Right forelimb (tissue), 1 donor: ENCODE results near the gene CATSPER1.
A peak's percentile ranks its signal among the peaks of the same experiment; 100 is the strongest.
"Not testable (repeated sequence)": the region's sequence is repeated elsewhere in the genome, so short reads cannot be mapped to it uniquely, and the experiment has no call there.

Experiments
- DNase-seq: peaks from one replicate; pipeline ENCODE4 v3.0.0-alpha.2; 2018

The CATSPER1 gene

DNA sequence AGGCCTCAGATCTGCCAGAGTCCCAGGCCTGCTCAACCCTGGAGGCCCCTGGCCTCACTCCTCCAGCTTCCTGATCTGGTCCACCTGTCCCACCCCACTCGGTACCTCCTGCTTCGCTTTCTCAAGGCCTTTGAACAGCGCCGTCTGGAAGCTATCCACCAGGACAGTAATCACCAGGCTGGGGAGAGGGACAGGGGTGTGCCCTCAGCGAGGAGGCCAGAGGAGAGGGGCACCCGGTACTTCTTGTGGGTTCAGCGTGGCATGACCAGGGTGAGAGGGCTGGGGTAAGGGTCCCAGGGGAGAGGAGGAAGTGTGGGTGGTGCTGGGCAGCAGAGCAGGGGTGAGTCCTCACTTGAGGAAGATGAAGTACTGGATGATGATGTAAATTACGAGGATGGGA, 6.1 kb downstream of the CATSPER1 start:
- no peak for DNase-seq

- DNase-seq, result no peak
Measured at GRCh38 chr11:66017321-66017720, 9.0 kb downstream of the CATSPER1 start.

- DNase-seq, result no peak
Measured at GRCh38 chr11:66016793-66017177, 9.5 kb downstream of the CATSPER1 start.

- DNase-seq, result no peak
Measured at GRCh38 chr11:66015936-66016792, 10.1 kb downstream of the CATSPER1 start.

GRCh38 chr11:66015454-66015881, 10.8 kb downstream of the CATSPER1 start:
- no peak for DNase-seq

GRCh38 chr11:66014804-66015453, 11.3 kb downstream of the CATSPER1 start:
- DNase-seq, result no peak

DNA sequence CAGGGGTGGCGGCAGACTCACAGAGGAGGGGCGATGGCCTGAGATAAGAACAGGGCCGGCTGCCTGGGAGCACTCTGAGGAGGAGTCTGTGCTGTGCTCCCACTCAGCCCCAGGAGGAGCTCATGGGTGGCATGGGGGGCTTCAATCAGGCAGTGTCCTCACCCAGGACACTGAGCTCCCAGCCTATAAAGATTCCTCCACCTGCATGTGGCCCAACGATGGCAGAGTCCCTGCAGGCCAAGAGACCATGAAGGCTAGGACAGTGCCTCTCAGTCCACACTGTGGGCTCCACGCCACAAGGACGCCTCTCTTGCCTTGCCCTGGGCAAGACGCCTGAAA, 12.5 kb downstream of the CATSPER1 start:
- no peak for DNase-seq

GRCh38 chr11:66012946-66013761, 13.1 kb downstream of the CATSPER1 start:
- DNase-seq, result no peak

DNA sequence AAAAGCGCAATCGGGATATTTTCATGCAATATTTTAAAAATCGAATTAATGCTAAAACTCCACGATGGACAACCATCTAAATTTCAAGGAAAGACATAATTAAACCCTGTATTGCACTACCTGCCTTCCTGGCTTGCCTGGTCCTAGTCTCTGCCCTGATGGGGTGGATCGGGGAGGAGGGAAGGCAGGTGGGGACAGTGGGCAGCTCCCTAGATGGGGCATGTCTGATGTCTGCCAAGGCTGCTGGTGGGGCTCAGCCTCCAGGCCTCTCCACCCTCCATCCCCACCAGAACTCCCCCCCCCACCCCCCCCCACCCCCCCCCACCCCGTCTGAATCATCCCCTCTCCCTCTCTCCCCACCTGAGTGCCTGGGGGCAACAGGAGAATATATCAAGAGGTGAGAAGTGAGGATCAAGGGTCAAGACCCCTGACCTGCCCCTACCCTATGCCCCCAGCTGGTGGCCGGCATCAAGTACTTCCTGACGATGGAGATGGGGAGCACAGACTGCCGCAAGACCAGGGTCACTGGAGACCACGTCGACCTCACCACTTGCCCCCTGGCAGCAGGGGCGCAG, 13.8 kb downstream of the CATSPER1 start:
- DNase-seq, result no peak

GRCh38 chr11:66011785-66012303, 14.4 kb downstream of the CATSPER1 start, which contains the start of gene CST6:
TSS of gene CST6 (plus strand) at chr11:66012008. CDS start at chr11:66012045, 37 bp downstream.
- no peak for DNase-seq

DNA sequence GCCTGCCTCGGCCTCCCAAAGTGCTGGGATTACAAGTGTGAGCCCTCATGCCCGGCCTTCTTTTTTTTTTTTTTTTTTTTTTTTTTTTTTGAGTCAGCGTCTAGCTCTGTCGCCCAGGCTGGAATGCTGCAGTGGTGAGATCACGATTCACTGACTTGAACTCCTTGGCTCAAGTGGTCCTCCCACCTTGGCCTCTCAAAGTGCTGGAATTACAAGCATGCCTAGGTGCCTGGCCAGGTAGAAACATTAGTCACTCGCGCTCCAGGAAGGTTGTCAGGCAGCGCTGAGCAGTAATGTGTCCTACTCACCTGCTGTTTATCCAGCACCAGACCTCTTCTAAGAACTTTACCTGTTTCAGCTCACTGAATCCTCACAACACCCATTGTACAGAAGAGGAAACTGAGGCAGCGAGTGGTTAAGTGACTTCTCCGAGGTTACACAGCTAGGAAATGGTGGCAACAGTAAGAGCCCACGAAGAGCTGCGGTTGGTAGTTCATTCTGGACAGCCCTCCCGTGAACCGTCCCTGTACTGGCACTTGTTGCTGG, 15.0 kb downstream of the CATSPER1 start:
- DNase-seq, result no peak

- not testable (repeated sequence) for DNase-seq
Measured at GRCh38 chr11:66010036-66010435, 16.2 kb downstream of the CATSPER1 start.

DNA sequence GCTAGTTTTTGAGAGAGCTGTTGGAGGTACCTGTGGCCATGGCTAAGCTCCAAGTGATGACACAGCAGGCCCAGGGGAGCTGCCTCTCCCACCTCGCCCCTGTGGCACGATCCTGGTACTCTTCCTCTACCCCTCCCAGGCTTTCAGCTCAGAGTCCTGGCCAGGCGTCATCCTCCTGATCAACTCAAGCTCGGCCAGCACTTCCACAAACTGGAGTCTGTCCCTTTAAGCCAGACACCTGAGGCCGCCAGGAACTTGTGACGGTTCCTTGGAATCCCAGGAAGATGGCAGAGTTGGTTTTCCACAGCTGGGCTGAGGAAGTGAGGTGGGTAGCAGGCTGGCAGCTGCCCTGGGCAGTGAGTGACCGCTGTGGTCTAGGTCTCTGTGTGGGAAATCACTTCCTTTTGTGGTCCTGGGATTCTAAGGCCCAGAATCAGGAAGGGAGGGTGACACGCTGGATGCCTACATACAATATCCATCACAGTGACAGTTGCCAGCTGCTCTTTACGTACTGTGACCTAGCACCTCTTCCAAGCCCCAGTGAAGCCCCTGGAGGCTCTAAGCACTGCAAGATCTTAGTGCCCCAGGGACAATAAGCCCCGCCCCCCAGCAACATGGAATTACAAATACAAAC, 17.7 kb downstream of the CATSPER1 start:
- no peak for DNase-seq

DNA sequence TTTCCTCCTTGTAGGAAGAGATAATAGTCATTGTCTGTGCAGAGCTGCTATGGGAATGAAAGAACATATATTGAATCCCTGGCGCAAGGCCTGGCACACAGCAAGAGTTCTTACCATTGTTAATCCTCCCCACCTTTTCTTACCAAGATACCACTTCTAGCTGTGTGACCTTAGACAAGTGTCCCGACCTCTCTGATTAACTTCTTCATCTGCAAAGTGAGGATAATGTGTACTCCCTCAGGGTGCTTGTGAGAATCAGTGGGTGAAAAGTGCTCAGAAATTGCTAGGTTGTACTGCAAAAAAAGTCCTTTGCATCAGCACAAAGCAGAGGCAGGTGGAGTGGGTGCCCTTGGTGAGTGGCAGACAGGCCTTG, 18.2 kb downstream of the CATSPER1 start:
- no peak for DNase-seq

GRCh38 chr11:66007201-66007634, 19.1 kb downstream of the CATSPER1 start:
- no peak for DNase-seq

DNA sequence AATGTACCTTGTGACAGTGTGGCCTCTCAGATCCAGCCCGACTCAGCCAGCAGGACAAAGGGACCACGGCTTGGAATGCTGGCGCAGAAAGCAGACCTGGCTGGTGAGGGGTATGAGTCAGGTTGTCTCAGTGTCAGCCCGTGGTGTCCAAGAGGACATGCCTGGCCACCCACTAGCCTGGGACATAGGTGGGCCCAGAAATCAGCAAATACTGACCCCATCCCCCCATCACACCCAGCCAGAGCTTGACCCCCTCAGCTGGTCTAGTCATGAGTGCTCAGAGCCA, 19.4 kb downstream of the CATSPER1 start:
- DNase-seq, result no peak

GRCh38 chr11:66006134-66006890, 20.0 kb downstream of the CATSPER1 start:
- no peak for DNase-seq

- DNase-seq, result no peak
Measured at GRCh38 chr11:66004186-66004585, 22.1 kb downstream of the CATSPER1 start.

DNA sequence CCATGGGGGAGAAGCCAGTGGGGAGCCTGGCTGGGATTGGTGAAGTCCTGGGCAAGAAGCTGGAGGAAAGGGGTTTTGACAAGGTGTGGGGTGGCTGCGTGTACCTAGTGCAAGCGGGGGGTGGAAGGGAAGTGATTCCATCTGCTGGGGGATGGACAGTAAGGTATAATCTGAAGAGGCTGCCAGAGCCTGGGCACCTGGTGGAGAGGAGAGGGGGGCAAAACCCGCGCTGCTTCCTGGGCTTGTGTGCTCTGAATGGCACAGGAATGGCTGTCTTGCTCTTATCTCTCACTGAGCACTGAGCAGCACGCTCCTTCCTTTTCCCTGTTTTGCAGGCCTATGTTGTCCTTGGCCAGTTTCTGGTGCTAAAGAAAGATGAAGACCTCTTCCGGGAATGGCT, 23.0 kb downstream of the CATSPER1 start:
- no peak for DNase-seq

GRCh38 chr11:66002648-66003225, 23.5 kb downstream of the CATSPER1 start:
- DNase-seq, result peak; percentile 74
